Breast epithelium (tissue), 4 donors: Measurements from ENCODE around the gene UNC45A. TPM values are rescaled to one million over a fixed set of nuclear protein-coding genes. Genes with fewer than 3 reads are reported as not detected.

Experiments used
- DNase-seq, 2 donors: peaks; one replicate each; pipeline ENCODE4 v3.0.0-alpha.2; 2019; ENCODE audit warnings: low spot score in 2 of 2
- H3K27ac ChIP-seq, 2 donors: fragments of 200-600 bp; sonication (generic) in 1 of 2; one replicate each; pipeline ENCODE4 v1.5.1; 2016 to 2019; ENCODE audit warnings: mild to moderate bottlenecking in 1 of 2
- H3K27me3 ChIP-seq, 2 donors: fragments of 200-600 bp; sonication (generic) in 1 of 2; one replicate each; pipeline versions ENCODE4 v1.5.1 to v1.6.0; 2017 to 2019; ENCODE audit warnings: control low read depth in 1 of 2, mild to moderate bottlenecking in 1 of 2
- H3K36me3 ChIP-seq: fragments of 200-600 bp; one replicate; pipeline ENCODE4 v1.5.1; 2019
- H3K4me1 ChIP-seq, 2 donors: fragments of 200-600 bp; sonication (generic); one replicate each; pipeline ENCODE4 v1.5.1; 2016 to 2019; ENCODE audit warnings: control low read depth in 1 of 2
- H3K4me3 ChIP-seq, 3 donors: fragments of 200-600 bp; sonication (generic); 1 replicate in 2 of 3; 2 replicates in 1 of 3; pipeline ENCODE4 v1.5.1; 2016 to 2019; ENCODE audit warnings: mild to moderate bottlenecking in 3 of 3, moderate library complexity in 2 of 3
- H3K9me3 ChIP-seq, 2 donors: fragments of 200-600 bp; sonication (generic) in 1 of 2; one replicate each; pipeline ENCODE4 v1.5.1; 2016 to 2019; ENCODE audit warnings: control low read depth in 1 of 2
- POLR2A ChIP-seq: fragments of 450-650 bp; IDR thresholded peaks from one replicate; pipeline ENCODE4 v1.6.1; 2016; ENCODE audit warnings: antibody characterized with exemption, mild to moderate bottlenecking, moderate library complexity
- POLR2AphosphoS5 ChIP-seq, 3 donors: sonication (generic); formaldehyde crosslinking; IDR thresholded peaks; one replicate each; pipeline ENCODE4 v1.6.1; 2017; ENCODE audit warnings: antibody characterized with exemption in 3 of 3
- intact Hi-C: fragments of 100-400 bp; cut with DNase I; formaldehyde crosslinking; loops from one replicate; pipeline ENCODE4 v1.15.1; 2023; ENCODE audit warnings: low total_unique reads
- total RNA-seq, 3 donors: library from RNA; depleted of rRNA; stranded (reverse); fragments of >200 nt; gene quantifications; one replicate each; pipeline ENCODE4 v1.1.0, GENCODE V29; 2016
- TF ChIP-seq, protein P1 (sequence below), 3 donors: fragments of 450-650 bp; IDR thresholded peaks; one replicate each; pipeline ENCODE4 v1.5.1; 2016 to 2017; ENCODE audit warnings: antibody characterized with exemption in 3 of 3, mild to moderate bottlenecking in 3 of 3, moderate library complexity in 3 of 3

Gene UNC45A
- total RNA-seq, 3 donors from 2014 or later, result 52.4 to 65.0 (median 59.8) TPM

DNA sequence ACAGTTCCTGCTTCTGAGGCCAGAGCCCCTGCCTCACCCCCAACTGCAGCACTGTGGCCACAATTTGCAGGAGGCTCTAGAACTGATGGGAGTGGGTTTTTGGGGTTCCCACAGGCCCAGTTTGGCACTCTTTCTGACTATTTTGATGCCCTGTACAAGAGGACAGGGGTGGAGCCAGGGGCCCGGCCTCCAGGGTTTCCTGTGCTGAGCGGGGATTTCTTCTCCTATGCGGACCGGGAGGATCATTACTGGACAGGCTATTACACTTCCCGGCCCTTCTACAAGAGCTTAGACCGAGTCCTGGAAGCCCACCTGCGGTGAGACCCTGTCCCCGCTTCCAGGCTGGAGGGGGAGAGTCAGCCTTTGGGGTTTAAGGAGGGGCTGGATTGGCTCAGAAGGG lies 25.1 kb upstream of the UNC45A start:
- no peaks in the 10 kb centered on the region for H3K4me1 ChIP-seq
- TF ChIP-seq POLR2A (no peak), POLR2AphosphoS5 (IDR thresholded peaks at IDR 0.05) (no peak)
- TF ChIP-seq, protein P1, sequence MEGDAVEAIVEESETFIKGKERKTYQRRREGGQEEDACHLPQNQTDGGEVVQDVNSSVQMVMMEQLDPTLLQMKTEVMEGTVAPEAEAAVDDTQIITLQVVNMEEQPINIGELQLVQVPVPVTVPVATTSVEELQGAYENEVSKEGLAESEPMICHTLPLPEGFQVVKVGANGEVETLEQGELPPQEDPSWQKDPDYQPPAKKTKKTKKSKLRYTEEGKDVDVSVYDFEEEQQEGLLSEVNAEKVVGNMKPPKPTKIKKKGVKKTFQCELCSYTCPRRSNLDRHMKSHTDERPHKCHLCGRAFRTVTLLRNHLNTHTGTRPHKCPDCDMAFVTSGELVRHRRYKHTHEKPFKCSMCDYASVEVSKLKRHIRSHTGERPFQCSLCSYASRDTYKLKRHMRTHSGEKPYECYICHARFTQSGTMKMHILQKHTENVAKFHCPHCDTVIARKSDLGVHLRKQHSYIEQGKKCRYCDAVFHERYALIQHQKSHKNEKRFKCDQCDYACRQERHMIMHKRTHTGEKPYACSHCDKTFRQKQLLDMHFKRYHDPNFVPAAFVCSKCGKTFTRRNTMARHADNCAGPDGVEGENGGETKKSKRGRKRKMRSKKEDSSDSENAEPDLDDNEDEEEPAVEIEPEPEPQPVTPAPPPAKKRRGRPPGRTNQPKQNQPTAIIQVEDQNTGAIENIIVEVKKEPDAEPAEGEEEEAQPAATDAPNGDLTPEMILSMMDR (IDR thresholded peaks at IDR 0.05), result no peak
- DNase-seq, result no peak
- H3K36me3 ChIP-seq, result peaks cover 25% of the 10 kb centered on the region
- H3K9me3 ChIP-seq, result no peaks in the 10 kb centered on the region
- H3K27me3 ChIP-seq, result no peaks in the 10 kb centered on the region
- H3K4me3 ChIP-seq, result no peak overlapping the region
- intact Hi-C loops, result no loop called here
- no peak overlapping the region for H3K27ac ChIP-seq

DNA sequence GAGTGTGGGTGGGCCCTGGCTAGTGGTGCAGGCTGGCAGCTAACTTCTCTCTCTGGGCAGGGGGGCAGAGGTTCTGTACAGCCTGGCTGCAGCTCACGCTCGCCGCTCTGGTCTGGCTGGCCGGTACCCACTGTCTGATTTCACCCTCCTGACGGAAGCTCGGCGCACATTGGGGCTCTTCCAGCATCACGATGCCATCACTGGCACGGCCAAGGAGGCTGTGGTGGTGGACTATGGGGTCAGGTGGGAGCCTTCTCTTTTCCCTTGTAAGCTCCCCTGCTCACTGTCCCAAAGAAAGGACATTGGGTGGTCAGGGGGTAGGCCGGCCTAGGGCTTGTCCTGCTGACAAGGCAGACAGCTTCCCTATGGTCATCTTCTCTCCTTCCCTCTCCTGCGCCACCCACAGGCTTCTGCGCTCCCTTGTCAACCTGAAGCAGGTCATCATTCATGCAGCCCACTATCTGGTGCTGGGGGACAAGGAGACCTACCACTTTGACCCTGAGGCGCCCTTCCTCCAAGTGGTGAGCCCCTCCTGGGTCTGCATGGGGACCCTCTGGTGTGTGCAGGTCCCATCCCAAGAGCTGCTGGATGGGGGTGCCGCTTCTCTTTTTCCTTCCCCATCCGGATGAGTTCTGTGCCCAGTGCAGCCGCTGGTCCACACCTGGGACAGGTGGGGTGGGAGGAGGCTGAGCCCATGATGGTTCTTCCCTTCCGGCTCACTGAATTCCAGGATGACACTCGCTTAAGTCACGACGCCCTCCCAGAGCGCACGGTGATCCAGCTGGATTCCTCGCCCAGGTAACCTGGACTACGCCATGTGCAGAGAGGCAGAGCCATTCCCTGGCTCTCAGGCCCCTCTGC lies 24.4 kb upstream of the UNC45A start:
- Histone ChIP-seq H3K4me1 (no peaks in the 10 kb centered on the region), H3K27ac (no peak overlapping the region), H3K36me3 (peaks cover 25% of the 10 kb centered on the region), H3K9me3 (no peaks in the 10 kb centered on the region), H3K27me3 (no peaks in the 10 kb centered on the region), H3K4me3 (no peak overlapping the region)
- TF ChIP-seq, protein P1 (IDR thresholded peaks at IDR 0.05), result no peak
- TF ChIP-seq POLR2A (no peak), POLR2AphosphoS5 (IDR thresholded peaks at IDR 0.05) (no peak)
- DNase-seq, result no peak
- intact Hi-C loops, result no loop called here

DNA sequence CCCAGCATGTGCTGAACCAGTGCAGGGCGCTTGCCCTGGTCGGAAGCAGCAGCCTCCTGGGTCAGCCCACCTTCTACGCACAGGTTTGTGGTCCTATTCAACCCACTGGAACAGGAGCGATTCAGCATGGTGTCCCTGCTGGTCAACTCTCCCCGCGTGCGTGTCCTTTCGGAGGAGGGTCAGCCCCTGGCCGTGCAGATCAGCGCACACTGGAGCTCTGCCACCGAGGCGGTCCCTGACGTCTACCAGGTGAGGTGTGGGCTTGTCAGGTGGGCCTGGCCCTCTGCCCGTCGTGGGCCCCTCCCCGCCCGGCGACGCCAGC lies 23.8 kb upstream of the UNC45A start:
- no peak overlapping the region for H3K27ac ChIP-seq
- peaks cover 25% of the 10 kb centered on the region for H3K36me3 ChIP-seq
- DNase-seq, result no peak
- H3K4me1 ChIP-seq, result no peaks in the 10 kb centered on the region
- H3K9me3 ChIP-seq, result no peaks in the 10 kb centered on the region
- TF ChIP-seq, protein P1 (IDR thresholded peaks at IDR 0.05), result no peak
- no peak for TF ChIP-seq POLR2A
- no peak for TF ChIP-seq POLR2AphosphoS5 (IDR thresholded peaks at IDR 0.05)
- H3K4me3 ChIP-seq, result no peak overlapping the region
- intact Hi-C loops, result no loop called here
- H3K27me3 ChIP-seq, result no peaks in the 10 kb centered on the region

DNA sequence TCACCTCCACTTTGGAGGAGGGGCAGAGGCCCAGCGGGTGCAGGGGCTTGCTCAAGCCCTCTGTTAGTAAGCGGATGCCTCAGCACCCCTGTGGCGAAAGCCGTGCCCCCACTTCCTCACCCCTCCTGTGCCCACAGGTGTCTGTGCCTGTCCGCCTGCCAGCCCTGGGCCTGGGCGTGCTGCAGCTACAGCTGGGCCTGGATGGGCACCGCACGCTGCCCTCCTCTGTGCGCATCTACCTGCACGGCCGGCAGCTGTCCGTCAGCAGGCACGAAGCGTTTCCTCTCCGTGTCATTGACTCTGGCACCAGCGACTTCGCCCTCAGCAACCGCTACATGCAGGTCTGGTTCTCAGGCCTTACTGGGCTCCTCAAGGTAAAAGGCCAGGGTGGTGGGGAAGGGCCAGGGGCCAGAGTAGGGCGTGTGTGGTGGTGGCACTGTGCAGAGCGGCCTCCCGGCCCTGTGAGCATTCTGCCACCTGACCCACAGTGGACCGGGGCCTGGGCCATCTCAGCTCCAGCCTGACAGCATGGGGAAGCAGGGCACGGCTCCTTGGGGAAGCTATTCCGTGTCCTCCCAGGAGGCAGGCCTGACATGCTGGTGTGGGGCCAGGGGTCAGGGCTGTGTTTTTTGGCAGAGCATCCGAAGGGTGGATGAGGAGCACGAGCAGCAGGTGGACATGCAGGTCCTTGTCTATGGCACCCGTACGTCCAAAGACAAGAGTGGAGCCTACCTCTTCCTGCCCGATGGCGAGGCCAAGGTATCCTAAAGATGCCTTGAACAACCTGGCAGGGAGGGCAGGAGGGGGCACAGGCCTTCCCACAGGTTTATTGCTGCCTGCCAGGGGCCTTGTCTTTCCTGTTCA lies 22.9 kb upstream of the UNC45A start:
- peaks cover 20% of the 10 kb centered on the region for H3K36me3 ChIP-seq
- no peak for TF ChIP-seq POLR2AphosphoS5 (IDR thresholded peaks at IDR 0.05)
- no peak for TF ChIP-seq POLR2A
- TF ChIP-seq, protein P1 (IDR thresholded peaks at IDR 0.05), result no peak
- DNase-seq, result no peak
- H3K27ac ChIP-seq, result no peak overlapping the region
- no peaks in the 10 kb centered on the region for H3K27me3 ChIP-seq
- no peak overlapping the region for H3K4me3 ChIP-seq
- intact Hi-C loops, result no loop called here
- no peaks in the 10 kb centered on the region for H3K9me3 ChIP-seq
- H3K4me1 ChIP-seq, result no peaks in the 10 kb centered on the region

DNA sequence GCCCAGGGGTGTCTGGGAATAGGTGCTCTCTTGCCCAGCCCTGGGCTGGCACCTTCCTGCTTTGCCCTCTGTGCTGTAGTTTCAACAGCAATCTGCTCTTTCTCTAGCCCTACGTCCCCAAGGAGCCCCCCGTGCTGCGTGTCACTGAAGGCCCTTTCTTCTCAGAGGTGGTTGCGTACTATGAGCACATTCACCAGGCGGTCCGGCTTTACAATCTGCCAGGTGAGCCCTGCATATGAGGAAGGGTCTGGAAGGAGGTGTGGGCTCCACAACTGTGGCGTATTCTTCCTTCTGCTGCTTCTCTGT lies 22.4 kb upstream of the UNC45A start:
- Histone ChIP-seq H3K36me3 (peaks cover 20% of the 10 kb centered on the region), H3K27ac (no peak overlapping the region), H3K4me3 (no peak overlapping the region), H3K27me3 (no peaks in the 10 kb centered on the region), H3K4me1 (no peaks in the 10 kb centered on the region), H3K9me3 (no peaks in the 10 kb centered on the region)
- DNase-seq, result no peak
- TF ChIP-seq POLR2A (no peak), POLR2AphosphoS5 (IDR thresholded peaks at IDR 0.05) (no peak)
- TF ChIP-seq, protein P1 (IDR thresholded peaks at IDR 0.05), result no peak
- intact Hi-C loops, result no loop called here
